HPDE6-E6E7 (cell line): ENCODE results near the gene SLC39A11.

Experiments used
- DNase-seq: peaks from one replicate; pipeline ENCODE4 v3.0.0; 2011; ENCODE audit warnings: missing footprints; ENCODE audit errors: extremely low spot score

Gene SLC39A11

GRCh38 chr17:72691586-72691985, 400.9 kb downstream of the SLC39A11 start:
- DNase-seq, result no peak

DNA sequence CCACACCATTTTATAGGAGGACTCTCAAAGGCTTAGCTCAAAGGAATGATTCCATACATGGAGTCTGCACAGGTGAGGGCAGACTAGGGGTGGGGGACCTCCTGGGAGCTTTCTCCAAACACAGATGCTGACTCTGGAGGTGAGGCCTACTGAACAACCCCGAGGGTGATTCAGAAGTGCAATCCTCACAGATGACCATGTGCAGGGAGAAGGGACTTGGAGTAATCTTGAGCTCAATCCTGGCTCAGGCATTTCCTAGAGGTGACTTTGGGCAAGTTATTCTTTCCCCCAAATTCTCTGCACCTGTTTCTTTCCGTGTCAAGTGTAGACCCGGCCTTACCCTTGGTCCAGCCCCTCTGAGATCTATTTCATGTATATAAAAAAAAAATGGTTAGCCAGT, 401.5 kb downstream of the SLC39A11 start:
- DNase-seq, result no peak

DNA sequence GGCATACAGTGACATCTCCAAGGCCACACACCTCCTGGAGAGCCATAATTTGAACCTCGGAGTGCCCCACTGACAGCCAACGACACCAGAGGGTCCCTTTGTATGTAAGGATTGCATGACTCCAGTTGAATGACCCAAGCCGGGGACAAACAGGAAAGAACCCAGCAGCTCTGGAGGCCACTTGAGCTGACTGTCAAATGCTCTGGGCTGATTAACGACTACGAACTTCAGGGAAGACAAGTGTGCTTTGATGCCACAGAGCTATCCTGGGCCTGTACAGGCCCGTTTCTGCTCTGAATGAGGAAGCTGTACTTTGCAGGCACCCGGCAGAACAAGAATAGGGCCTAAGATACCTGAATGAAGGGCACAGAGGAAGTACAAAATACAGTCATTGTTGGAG, 404.6 kb downstream of the SLC39A11 start:
- peak; percentile 79 for DNase-seq

DNA sequence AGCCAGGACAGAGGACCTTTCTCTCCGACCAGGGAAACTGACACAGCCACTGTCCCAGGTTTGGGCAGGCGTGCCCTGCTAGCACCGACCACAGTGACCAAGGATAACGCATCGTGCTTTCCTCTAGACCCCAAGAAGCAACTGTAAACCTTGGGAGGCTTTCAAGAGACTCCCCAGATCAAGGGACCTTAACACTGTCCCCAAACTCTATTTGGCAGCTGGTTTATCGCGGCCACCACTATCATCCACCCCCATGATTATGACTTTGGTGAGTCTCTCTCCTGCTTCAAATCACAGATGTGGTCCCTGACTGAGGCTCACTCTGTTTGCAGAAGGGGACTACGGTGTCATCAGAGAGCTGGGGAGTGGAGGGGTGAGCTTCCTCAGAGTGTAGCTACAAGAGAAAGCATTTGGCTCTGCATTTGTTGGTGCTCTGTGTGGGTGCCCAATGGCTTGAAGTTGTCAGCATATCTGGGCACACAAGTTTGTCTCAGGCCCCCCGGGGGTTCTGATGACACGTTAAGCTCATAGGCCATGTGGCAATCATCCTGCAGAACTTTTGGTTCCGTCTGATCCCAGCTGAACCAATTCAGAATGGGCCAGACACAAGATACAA, 408.0 kb downstream of the SLC39A11 start:
- DNase-seq, result no peak

GRCh38 chr17:72683506-72684404, 408.7 kb downstream of the SLC39A11 start:
- DNase-seq, result peak; percentile 97

- DNase-seq, result no peak
Observed at GRCh38 chr17:72682605-72683004, 409.9 kb downstream of the SLC39A11 start.

DNA sequence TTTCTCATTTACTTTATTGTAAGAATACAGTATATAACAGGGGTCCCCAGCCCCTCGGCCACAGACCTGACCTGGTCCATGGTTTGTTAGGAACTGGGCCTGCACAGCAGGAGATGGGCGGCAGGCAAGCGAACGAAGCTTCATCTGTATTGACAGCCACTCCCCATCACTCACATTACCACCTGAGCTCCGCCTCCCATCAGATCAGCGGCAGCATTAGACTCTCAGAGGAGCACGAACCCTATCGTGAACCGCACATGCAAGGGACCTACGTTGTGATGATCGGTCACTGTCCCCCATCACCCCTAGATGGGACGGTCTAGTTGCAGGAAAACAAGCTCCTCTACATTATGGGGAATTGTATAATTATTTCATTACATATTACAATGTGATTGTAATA, 410.6 kb downstream of the SLC39A11 start:
- no peak for DNase-seq

- no peak for DNase-seq
Observed at GRCh38 chr17:72677714-72678390, 414.6 kb downstream of the SLC39A11 start.

DNA sequence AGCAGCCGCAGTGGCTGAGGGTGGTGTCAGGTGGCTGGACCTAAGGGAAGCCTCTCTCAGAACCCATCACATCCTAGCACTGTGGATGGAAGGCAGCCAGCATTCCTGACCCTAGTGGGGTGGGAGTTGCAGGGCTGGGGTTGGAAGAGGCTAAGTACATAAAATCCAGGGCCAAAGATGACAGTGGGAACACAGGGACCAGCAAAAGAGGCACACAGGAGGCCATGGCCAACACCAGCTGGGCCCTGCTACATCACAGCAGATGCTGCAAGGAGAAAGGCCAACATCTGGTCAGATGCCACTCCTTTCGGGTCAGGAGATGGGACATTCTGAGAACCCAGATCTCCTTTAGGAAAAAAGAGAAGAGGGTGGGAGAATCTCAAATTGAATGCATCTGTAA, 415.4 kb downstream of the SLC39A11 start:
- DNase-seq, result no peak

DNA sequence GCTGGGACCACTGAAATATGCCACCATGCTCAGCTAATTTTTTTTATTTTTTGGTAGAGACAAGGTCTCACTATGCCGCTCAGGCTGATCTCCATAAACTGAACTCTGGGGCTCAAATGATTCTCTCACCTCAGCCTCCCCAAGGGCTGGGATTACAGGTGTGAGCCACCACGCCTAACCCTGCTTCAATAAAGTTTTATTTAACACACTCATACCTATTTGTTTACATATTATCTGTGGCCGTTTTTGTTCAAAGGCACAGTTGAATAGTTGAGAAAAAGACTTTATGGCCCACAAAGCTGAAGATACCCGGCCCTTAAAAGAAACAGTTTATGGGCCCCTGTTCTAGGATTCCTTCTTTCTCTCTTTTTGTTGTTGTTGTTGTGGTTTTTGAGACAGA, 419.8 kb downstream of the SLC39A11 start:
- DNase-seq, result no peak

GRCh38 chr17:72671016-72671415, 421.5 kb downstream of the SLC39A11 start:
- DNase-seq, result no peak

DNA sequence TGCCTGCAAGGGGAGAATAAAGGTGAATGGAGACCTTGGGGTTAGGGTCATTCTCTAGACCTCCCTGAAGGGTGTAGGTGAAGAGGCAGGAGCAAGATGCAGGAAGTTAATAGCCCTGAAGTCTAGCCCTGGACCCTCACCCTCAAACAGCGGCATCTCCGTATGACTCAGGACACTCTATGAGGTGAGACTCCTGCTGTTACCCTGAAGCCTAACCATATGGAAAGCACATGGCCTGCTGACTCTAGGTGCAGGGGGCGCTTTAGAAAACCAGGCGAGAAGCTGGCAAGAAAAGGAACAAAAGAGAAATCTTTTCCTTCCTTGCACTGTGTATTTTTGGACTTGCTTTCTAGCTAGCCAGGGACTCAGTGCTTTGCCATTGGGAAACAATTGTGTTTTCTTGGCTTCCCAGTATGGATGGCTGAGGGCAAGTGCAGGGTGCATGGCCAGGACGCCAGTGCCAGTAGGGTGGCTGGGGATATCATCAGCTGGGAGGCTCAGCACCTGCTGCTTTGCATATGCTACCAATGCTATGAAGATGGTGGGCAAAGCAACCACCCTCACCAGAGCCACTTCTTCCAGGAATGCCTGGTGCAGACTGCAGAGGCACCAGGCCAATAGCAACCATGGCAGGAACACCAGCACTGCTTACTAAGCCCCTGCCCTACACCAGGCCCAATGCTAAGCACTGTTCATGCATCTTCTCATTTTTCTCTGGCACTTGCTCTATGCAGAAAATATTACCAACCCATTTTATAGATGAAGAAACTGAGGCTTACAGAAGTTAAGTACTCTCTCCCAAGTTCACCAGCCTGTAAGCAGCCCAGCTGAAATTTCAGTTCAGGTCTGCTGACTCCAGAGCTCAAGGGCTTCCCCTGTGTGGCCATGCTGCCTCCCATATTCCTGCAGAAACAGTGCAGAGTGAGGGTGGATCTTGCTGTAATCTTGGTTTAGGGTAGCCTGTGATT, 425.1 kb downstream of the SLC39A11 start:
- no peak for DNase-seq

DNA sequence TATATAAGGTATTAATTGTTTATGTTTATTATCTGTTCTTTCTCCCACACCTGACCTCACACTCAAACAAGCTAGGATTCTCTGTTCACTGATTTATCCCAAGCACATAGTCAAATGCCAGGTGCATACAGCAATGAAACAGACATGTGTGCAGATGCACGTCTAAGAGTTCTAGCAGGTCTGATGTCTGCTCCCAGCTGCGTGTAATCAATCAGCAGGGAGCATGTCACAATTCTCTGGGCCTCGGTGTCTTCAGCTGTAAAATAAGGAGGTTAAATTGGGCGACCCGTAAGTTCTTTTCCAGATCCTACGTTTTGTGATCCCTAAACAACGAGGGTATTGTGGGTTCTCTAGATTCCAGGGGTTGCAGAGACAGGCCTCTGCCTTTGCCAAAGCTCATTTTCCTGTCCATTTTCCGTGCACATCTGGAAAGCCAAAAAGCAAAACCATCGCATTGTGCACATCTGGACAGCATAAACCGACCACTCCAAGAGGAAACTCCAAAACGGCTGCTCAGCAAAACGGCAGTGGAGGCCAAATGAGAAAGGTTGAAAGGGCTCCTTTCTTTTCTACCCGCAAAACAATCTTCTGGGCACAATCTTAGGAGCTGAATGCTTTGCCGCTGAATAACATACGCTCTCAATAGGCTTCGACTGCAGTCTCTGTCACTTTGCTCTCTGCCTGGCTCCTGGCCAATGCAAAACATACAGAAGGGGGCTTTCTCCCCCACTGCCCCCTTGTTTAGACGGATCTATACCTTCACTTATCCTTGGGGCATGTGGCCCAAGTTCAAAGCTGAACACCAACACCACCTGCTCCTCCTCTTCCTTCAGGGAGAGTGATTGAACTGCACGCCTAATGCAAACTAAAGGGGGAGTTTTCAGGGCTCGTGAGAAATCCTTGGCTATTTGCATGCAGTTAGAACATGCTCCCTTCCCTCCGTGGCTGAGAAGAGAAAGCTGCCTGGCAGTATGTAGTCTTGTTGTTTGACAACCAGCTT, 426.3 kb downstream of the SLC39A11 start:
- DNase-seq, result no peak

DNA sequence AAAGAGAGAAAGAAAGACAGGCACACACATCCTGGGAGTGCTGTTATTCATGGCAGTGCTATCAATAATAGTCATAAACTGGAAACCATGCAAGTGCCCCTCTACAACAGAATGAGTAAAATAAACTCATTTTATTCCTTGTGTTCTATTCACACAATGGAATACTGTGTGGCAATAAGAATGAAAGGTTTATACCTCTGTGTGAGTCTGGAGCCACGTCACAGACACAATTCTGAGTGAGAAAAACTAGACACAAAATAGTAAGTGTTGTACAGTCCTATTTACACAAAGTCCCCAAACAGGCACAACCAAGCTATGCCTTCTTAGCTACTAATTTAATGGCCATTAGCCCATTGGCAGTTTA, 429.7 kb downstream of the SLC39A11 start:
- DNase-seq, result no peak

DNA sequence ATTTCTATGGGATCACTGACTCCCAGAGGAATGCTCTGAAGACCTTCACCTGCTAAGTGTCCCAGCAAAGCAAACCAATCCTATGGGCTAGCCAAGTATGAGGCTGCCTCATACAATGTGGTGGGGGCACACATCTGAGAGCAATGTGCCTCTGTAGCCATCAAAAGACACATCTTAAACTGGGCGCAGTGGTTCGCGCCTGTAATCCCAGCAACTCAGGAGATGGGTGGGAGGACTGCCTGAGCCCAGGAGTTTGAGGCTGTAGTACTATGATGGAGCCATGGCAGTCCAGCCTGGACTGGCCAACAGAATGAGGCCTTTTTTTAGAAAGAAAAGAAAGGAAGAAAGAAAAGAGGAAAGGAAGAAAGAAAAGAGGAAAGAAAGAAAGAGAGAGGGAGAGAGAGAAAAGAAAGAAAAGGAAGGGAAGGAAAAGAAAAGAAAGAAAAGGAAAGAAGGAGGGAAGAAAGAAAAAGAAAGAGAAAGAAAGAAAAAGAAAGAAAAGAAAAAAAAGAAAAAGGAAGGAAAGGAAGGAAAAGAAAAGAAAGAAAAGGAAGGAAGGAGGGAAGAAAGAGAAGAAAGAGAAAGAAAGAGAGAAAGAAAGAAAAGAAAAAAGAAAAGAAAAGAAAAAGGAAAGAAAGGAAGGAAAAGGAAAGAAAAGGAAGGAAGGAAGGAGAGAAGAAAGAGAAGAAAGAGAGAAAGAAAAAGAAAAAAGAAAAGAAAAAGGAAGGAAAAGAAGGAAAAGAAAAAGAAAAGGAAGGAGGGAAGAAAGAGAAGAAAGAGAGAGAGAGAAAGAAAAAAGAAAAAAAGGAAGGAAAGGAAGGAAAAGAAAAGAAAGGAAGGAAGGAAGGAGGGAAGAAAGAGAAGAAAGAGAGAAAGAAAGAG, 430.3 kb downstream of the SLC39A11 start:
- DNase-seq, result no peak

- DNase-seq, result peak; percentile 91
Observed at GRCh38 chr17:72661116-72661944, 431.2 kb downstream of the SLC39A11 start.

DNA sequence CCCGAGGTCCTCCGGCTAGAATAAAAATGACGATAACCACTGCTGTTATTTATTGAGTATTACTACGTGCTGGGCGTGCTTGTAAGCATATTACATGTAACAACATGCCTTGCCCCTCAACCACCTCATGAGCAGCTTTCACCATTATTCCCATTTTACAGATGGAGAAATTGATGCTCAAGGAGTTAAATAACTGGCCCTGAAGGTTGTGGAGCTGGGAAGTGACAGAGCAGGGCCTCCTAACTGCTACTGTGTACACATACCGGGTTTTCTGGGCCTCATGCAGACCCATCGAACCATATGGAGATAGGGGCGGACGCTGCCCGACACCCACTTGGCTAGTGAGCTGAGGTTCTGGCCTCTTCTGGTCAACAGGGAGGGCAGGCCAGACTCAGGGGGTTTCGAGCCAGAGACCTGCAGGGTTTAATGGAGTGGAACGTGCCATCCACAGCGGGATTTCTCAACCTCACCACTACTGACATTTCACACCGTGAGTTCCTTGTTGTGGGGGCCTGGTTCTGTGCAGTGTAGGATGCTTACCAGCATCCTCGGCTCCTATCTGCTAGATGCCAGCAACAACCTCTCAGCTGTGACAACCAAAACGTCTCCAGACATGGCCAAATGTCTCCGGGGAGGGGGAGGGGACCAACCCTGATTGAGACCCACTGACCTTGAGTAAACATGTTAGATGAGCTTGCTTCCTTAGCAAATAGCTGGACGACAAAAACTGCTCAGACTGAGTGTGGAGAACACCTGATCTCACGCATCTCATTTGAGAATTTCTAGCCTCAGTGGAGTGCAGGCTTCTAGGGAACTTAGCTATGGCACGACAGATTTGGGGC, 432.0 kb downstream of the SLC39A11 start:
- no peak for DNase-seq

GRCh38 chr17:72659811-72660210, 432.7 kb downstream of the SLC39A11 start:
- no peak for DNase-seq
